Epithelial cell of proximal tubule (primary cell): ENCODE results near the gene PTPRO. TPM values are rescaled to one million over a fixed set of nuclear protein-coding genes. Genes with fewer than 3 reads are reported as not detected.
A peak's percentile ranks its signal among the peaks of the same experiment; 100 is the strongest.

Experiments
- DNase-seq: peaks from one replicate; pipeline ENCODE4 v3.0.0-alpha.2; 2011; ENCODE audit warnings: low read depth
- H3K4me3 ChIP-seq: 2 replicates; pipeline ENCODE4 v1.5.1; 2011; ENCODE audit warnings: low read depth, mild to moderate bottlenecking, low read length
- CTCF ChIP-seq: conservative IDR thresholded peaks from 2 replicates; pipeline ENCODE4 v1.5.1; 2012; ENCODE audit warnings: low read depth, mild to moderate bottlenecking, low read length
- total RNA-seq: library from RNA; depleted of rRNA; stranded (reverse); fragments of >200 nt; gene quantifications from 2 replicates; pipeline ENCODE4 v1.2.3, GENCODE V29; 2015

The PTPRO gene
- total RNA-seq, 1 donor from 2014 or later, result 1.3 TPM

- TF ChIP-seq CTCF, result no peak
- peak overlapping the region; percentile 22 for H3K4me3 ChIP-seq
- DNase-seq, result no peak
Observed at GRCh38 chr12:15497671-15498292, 175.5 kb downstream of the PTPRO start.

- no peak overlapping the region for H3K4me3 ChIP-seq
- DNase-seq, result no peak
- TF ChIP-seq CTCF, result no peak
Observed at GRCh38 chr12:15502211-15502610, 179.9 kb downstream of the PTPRO start.

GRCh38 chr12:15505616-15506015 is 183.3 kb downstream of the PTPRO start:
- TF ChIP-seq CTCF, result no peak
- no peak overlapping the region for H3K4me3 ChIP-seq
- no peak for DNase-seq

GRCh38 chr12:15515010-15515409 is 192.7 kb downstream of the PTPRO start:
- no peak for TF ChIP-seq CTCF
- H3K4me3 ChIP-seq, result no peak overlapping the region
- no peak for DNase-seq

- TF ChIP-seq CTCF, result no peak
- no peak for DNase-seq
Observed at GRCh38 chr12:15520083-15520482, 197.8 kb downstream of the PTPRO start.

GRCh38 chr12:15520844-15521243 is 198.5 kb downstream of the PTPRO start:
- H3K4me3 ChIP-seq, result no peak overlapping the region
- DNase-seq, result no peak
- no peak for TF ChIP-seq CTCF

More at GRCh38 chr12:15520083-15520482, 197.8 kb downstream of the PTPRO start:
- H3K4me3 ChIP-seq, result no peak overlapping the region

GRCh38 chr12:15522574-15523187 is 200.4 kb downstream of the PTPRO start:
- peak; percentile 69 for TF ChIP-seq CTCF
- H3K4me3 ChIP-seq, result no peak overlapping the region
- DNase-seq, result peak; percentile 13
